ENCODE data around the gene SF3B2.

SF3B2 gene

DNA sequence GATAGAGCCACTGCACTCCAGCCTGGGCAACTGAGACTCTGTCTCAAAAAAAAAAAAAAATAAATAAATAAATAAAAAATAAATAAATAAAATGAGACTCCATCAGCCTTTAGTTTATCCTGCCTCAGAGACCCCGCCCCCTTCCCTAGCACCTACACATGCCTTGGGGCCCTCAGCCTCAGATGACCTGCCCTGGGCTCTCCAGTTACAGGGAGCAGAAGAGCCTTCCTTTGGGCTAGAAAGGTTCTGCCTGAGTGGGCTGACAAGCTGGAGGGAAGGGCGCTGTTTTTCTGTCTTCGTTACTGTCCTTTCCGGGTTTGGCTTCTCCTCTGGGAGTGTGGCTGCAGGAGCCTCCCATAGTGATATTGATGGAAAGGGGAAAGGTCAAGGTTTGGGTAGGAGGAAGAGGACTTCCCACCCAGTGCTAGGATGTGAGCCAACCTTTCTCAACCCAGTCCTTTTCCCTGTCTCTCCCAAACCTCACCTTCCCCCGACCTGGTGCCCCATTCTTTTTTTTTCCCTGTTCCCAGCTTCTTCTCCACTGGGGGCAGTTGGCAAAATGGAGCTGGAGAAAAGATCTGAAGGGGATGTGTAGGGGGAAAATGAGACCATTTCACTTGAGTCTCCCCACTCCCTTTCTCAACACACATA lies 1.5 kb upstream of the SF3B2 start:
- no peak for DNase-seq

DNA sequence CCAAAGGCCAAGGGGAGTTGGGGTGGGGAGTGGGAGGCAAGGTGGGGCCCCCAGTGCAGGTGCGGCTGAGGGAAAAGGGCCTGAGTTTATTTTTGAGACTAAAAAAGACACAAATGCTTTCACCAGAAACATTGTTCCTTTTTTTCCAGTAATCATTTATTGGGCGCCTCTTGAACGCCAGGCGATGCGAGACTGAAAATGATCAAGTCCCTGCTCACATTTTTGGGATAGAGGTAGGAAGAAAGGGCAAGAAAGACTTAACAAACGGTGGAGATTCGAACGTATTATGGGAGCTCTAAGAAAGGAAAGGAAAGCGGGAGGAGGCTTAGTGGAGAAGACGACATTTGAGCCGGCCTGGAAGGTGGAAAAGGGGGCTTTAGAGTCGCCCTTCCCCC lies 796 bp upstream of the SF3B2 start:
- DNase-seq: no peak

DNA sequence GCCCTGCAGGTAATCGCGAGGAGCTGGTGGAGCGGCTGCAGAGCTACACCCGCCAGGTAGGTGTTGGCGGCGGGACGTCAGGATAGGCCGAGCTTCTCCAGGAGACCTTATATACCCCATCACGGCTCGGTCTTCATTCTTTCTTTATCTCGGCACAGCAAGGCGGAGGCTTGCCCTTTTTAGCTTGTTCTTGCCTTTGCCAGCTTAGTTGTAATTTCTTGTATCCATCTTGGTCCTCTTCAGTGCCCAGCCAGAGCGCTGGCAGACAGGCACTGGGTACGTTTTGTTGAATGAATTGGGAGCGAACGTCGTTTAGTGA lies 459 bp downstream of the SF3B2 start:
- no peak for DNase-seq

DNA sequence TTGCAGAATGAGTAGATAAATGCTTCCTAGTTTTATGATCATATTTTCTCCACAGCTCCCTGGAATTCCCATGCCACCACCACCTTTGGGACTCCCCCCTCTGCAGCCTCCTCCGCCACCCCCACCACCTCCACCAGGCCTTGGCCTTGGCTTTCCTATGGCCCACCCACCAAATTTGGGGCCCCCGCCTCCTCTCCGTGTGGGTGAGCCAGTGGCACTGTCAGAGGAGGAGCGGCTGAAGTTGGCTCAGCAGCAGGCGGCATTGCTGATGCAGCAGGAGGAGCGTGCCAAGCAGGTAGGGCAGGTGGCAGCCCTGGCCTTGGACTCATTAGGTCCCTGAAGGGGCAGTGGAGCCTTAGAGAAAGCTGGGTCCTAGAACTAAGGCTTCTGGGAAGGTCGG lies 2.9 kb downstream of the SF3B2 start:
- DNase-seq: no peak

DNA sequence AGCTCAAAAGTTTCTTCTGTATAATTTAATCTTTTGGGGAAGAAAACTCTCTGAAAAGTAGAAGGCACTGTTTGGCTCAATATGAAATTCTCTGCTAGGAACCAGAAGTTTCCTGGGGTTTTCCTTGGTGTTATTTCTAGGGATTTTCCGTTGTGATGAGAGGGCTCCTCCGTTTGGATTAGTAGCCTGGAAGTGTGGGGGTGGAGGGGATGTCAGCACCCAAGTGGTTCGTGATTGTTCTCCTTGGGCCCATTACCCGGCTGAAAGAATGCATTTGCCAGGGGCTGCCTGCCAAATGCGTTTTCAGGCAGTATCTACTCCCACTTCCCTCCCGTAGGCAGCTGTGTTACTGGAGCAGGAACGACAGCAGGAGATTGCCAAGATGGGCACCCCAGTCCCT lies 4.3 kb downstream of the SF3B2 start:
- no peak for DNase-seq

DNA sequence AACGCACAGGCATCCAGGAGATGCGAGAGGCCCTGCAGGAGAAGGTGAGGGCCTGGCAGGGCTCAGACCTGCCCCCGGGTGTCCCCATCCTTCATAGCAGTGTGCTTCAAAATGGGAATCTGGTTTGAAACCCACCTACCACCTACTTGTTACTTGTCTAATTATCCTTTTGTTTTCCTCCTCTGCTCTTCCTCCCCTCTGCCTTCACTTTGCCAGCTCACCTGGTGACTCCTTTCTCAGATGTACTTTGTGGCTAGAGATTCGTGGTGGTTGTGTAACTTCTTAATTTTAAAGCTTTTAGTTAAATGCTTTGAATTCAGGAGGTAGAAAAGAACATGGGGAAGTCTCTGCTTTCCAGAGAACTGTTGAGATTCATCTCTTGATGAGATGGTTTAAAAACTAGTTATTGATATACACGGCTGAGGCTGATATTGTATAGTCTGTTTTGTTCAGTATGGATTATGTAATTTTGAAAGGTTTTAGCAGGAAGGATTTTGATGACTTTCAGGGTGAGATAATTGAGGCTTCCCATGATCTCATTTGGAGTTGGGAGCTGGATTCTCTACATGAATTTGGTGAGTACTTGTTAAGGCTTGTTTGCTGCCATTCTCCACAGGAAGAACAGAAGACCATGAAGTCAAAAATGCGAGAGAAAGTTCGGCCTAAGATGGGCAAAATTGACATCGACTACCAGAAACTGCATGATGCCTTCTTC lies 8.0 kb downstream of the SF3B2 start:
- no peak for DNase-seq

DNA sequence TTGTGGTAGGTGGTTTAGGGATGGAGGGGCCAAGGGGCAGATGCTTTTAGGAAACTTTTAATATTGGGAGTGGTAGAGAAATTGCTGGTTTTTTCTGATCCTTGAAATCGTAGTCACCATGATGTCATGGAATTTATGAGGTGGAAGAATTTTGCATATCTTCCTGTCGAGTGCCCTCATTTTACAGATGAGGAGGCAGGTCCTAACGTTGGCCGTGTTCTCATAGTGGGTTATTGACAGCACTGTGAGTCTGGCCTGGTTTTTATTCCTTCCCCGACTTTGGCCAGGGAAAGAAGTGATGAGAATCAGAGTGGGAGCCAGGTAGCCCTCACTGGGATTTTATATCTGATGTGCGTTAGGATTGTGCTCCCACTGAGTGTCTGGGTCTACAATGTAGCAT lies 9.1 kb downstream of the SF3B2 start:
- DNase-seq: no peak

DNA sequence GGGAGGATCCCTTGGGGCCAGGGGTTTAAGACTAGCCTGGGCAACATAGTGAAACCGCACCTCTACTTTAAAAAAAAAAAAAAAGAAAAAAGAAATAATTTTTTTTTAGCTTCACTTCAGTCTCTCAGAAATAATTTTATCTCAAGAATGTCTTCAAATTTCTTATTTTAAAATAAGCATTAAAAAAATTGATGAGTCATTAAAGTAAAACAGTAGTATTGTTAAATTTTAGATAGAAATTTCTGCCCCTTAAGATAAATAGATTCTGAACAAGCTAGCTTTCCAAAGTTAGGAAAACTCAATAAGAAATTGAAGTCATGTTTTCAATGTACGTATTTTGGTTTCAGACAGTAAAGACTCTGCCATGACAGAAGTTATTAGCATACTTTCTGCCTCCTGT lies 10.2 kb downstream of the SF3B2 start:
- DNase-seq: no peak

DNA sequence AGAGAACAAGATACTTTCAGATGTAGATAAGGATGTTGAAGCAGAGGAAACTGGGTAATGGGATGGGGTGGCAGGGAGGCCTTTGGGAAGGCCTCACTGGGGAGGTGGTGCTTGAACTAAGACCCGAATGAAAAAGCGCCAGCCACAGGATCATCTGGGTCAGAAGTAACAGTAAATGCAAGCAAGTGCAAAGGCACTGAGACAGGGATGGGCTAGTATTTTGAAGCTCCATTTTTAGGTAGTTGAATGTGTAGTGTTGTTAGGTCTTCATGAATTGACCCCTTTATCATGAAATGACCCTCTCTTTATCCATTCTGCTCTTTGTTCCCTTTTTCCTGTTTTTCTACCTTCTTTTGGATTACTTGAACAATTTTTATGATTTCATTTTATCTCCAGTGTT lies 11.7 kb downstream of the SF3B2 start:
- no peak for DNase-seq

DNA sequence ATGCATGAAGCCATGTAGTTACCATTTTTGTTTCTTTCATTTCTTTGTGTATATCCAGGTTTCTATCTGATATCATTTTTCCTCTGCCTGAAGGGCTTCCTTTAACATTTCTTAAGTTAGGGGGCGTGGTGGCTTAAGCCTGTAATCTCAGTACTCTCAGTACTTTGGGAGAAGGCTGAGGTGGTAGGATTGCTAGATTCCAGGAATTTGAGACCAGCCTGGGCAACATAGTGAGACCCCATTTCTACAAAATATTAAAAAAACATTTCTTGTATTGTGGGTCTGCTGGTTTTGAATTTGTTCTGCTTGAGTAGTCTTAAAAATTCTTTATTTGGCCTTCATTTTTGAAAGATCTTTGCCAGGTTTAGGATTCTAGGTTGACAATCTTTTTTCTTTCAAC lies 12.4 kb downstream of the SF3B2 start:
- no peak for DNase-seq

DNA sequence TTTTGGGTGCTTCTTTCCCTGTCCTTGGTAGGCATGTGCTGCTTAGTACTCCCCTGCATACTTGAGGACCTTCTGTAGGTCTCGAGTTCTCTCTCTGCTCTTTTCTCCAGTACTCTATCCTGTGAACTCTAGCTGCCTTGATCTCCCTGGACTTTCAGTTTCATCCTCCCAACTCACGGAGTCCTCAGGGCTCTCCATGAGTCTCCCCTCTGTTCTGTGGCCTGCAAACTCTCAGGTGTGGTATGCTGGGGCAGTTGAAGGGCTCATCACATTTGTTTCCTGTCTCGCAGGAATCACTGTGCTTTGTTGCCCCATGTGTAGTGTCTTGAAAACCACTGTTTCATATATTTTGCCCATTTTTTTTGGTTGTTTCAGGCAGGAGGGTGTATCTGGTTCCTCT lies 14.6 kb downstream of the SF3B2 start:
- no peak for DNase-seq

DNA sequence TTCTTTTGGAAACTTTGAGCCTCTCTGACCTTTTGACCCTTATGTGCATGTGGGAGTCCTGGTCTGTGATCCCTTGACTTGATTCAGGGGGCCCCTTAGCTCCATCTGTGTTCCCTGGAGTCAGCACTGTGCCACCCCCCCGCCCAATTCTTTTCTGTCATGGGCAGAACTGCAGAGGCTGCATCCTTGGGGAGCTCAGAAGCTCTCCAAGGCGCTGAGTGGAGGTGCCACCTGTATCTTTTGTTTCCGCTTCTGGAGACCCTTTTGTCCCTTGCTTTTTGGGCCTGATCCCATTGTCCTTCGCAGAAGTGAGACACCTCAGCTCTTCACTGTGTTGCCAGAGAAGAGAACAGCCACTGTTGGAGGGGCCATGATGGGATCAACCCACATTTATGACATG lies 15.5 kb downstream of the SF3B2 start:
- no peak for DNase-seq

DNA sequence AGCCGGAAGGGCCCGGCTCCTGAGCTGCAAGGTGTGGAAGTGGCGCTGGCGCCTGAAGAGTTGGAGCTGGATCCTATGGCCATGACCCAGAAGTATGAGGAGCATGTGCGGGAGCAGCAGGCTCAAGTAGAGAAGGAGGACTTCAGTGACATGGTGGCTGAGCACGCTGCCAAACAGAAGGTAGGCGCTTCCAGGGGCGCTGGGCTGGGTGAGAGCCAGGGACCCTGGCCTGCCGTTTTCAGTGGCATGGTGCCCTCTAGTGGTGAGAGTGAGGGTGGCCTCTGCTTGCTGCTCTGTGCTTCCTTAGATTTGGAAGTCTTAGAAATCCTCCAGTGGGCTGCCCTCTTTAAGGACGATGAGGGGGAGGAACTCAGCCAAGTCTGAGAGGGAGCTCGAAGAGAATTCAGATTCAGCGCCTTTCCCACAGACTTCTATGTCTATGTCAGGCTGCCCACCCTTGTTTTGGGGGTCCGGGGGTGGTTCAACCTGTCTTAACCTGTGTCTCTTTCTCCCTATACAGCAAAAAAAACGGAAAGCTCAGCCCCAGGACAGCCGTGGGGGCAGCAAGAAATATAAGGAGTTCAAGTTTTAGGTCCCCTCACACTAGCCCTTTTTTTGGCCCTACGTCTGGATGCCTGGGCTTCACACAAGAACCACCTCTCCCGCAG lies 16.1 kb downstream of the SF3B2 start:
- DNase-seq: peak; percentile 40

DNA sequence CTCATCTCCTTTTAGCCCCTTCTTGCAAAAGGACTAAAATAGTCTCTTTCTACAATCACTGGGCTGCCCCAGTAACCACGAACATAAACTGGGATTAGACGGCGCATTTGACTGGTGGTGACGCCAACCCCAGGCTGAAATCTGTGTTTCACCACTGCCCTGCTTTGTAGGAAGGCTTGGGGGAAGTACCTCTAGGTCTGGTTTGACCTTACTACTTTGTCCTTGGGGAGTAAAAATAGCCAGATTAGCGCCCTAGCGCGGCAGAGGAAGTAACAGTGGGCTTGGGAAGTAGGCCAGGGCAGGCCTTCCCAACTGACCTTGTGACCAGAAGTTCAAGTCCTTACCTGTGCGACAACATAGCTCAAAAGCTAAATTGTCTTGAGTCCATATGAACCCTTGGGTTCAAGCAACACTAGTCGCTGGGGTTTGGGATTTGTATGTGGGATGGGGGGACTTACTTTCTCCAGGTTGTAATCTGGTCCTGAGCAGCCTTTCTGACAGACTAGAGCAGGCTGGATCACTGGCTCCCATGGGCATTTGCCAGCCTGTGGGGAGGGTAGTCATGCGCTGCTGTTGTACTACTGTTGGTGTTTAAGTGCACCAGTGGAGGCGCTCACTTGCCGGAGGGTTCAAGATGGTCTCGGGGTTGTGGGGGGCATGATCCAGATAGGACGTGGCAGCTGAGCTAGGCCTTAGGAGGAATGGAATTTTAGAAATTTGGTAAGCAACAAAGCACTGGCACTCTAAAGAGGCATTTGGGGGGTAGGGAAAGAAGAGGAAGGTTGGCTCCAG lies 17.0 kb downstream of the SF3B2 start:
- no peak for DNase-seq

DNA sequence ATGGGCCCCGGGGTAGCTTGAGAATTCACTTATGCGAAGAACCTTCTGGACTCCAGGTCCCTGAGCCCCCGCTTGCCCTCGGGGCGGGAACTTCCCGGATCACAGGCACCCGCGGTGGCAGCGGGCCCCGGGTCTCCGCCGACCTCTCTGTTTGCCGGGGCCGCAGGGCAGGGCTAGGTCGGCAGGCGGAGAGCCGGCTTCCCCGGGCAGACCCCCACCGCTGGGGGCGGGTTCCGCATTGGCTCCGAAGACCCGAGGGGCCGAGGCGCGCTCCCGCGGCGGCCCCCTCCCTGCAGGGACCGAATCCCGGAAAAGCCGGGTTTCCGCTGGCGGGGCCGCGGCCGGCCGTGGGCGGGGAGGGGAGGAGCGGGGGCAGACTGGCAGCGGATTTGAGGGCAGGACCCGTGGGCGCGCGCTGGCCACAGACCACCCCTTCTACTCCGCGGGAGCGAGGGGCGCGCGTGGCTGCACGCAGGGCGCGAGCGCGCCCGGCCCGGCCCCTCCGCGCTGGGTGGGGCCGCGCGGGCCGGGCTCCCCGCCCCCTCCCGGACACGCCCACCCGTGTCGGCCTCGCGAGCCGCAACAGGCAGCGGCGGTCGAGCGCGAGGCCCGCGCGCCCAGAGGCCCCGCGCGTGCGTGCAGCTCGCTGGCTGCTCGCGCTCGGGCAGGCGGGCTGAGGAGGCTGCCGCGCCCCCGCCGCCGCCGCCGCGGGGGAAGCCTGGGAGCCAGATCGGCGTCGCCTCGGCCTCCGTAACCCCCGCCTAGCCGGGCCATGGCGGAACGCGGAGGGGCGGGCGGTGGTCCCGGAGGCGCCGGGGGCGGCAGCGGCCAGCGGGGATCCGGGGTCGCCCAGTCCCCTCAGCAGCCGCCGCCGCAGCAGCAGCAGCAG lies 17.8 kb downstream of the SF3B2 start, which contains the start of gene PACS1:
Gene PACS1 (plus strand): TSS at position 558 of the 889 bp plus-strand sequence. CDS start 215 bp downstream, at position 773.
- no peak for DNase-seq

DNA sequence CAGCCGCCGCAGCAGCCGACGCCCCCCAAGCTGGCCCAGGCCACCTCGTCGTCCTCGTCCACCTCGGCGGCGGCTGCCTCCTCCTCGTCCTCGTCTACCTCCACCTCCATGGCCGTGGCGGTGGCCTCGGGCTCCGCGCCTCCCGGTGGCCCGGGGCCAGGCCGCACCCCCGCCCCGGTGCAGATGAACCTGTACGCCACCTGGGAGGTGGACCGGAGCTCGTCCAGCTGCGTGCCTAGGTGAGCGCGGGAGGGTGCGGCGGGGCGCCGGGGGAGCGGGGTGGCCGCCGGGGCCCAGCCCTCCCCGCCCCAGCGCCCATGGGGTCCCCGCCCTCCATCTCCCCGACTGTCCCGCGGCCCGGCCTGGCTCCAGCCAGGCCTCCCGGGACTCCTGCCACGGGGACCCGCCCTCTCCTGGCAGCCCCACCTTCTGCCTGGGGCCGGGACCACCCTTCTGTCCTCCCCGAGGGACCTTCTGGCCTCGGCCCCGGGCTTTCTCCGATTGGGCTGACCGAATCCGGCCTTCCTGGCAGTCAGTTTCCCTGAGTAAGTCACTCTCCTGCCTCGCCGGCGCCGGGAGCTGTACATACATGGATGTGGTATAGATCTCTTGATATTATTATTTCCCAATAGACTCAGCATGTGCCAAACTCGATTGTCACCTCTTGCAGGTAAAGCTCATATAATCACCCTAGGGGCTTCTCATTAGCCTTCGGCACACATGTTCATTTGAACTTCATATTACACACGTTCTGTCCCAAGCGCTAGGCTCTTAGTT lies 18.6 kb downstream of the SF3B2 start:
- no peak for DNase-seq

DNA sequence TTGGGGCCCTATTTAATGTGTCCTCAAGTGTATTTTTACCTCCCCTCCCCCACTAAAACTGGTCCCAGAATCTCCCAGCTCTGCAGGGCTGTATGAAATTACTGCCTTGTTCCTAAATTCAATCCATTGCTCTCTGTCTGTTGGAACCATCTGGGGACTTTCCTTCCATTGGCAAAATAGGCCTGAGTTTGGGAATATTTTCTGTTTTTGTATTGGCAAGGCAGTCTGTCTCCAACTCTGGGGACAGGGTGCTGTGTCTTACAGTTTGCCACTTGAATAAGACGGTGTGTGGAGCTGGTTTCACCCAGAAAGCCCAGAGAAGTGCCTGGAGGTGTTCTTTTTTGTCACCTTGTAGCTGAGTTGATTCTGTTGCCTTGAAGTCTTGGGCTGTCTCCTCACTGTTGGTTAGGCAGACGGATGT lies 19.2 kb downstream of the SF3B2 start:
- no peak for DNase-seq

DNA sequence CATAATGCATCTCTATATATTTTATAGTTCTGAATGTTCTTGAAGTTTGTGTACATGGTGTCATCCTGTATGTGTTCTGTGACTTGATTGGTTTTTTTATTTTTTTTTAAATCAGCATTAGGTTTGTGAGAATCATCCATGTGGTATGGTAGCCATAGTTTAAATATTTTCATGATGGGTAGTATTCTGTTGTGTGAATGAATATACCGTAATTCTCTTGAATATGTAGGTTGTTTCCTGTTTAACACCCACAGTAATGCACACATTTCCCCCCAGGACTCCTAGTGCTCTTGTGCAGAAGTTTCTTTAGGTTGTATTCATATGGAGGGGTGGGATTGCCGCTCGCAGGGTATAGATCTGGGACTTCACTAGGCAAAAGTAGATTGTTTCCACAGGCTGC lies 19.9 kb downstream of the SF3B2 start:
- no peak for DNase-seq

DNA sequence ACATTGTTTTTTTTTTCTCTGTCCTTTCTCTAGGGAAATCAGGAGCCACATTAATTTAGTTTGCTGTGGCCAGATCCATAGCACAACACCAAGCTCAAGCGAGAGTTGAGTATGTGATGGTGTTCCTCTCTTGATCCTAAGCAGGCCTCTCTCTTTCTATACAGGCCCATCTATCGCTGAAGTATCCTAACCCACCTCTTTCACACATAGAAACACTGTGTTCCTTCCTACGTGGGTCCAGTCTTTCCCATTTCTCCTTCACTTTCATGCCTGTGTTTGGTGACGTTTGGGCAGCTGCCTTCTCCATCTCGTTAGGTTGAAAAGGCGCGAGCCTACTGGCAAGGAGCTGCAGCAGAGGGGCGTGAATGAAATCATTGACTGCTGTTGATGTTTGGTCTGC lies 20.4 kb downstream of the SF3B2 start:
- no peak for DNase-seq

DNA sequence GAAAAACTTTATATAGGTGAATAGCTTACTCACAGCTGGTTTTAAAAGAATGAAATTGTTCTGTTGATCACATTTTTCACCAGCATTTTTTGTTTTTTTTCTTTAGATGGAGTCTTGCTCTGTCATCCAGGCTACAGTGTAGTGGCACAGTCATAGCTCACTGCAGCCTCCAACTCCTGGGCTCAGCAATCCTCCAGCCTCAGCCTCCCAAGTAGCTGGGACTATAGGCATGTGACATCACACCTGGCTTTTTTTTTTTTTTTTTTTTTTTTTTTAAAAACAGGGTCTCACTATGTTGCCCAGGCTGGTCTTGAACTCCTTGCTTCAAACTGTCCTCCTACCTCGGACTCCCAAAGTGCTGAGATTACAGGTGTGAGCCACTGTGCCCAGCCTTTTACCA lies 21.5 kb downstream of the SF3B2 start:
- no peak for DNase-seq

DNA sequence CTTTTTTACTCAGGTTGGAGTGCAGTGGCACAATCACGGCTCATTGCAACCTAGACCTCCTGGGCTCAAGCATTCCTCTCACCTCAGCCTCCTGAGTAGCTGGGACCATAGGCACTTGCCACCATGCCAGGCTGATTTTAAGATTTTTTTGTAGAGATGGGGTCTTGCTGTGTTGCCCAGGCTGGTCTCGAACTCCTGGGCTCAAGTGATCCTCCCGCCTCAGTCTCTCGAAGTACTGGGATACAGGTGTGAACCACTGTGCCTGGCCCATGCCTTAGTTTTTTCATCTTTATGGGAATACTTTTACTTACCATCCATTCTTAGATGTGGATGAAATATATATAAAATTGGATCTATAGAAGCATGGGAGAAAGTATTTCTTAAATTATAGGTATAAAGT lies 23.1 kb downstream of the SF3B2 start:
- no peak for DNase-seq

DNA sequence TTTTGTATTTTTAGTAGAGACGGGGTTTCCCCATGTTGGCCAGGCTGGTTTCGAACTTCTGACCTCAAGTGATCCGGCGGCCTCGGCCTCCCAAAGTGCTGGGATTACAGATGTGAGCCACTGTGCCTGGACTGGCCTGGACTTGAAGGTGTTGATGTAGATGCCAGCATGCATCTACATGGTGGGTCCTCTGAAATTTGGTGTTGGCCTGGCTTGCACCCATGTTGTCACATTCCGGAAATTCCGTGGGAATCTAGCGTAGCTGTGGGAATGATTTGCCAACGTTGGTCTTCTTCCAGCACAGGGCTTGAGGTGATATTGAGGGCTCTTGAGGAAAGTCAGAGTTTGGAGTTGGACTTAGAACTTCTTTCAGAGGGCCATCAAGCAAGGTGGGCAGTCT lies 24.4 kb downstream of the SF3B2 start:
- no peak for DNase-seq

All from NK-92 treated with Interleukin-12 subunit alpha and Interleukin-12 subunit beta, amount 100 ng/mL, for 24 hours (cell line).